Measurements from ENCODE around the gene STX11. TPM values are rescaled to one million over a fixed set of nuclear protein-coding genes. Genes with fewer than 3 reads are reported as not detected.
"Not testable (repeated sequence)": the region's sequence is repeated elsewhere in the genome, so short reads cannot be mapped to it uniquely, and the experiment has no call there.

The STX11 gene
- total RNA-seq, 2 experiments from 2014 or later, result 19.6 to 20.9 TPM

DNA sequence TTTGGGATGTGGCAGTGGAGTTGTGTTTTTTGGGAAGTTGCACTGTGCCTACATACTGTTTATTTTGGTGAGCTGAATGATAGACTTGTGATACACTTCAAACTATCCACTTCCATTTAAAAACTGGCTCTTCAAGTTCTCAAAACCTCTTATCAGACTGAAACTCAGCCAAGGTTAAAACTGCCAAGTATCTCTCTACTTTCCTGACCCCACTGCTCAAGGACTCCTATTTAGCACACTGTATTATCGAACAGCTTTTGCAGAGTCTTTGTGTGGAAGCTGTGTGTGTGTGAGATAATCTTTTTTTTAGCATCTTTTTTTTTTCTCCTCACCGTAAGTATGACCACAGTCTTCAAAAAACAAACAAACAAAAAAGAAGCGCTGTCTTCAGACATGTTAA is 21.1 kb downstream of the STX11 start:
- POLR2A ChIA-PET, result interaction anchor here (0.6 kb wide), 2 partner anchors 35 to 102 kb away, joined by 5 to 9 read pairs; no protein-coding TSS in a partner anchor
- ATAC-seq, result no peak
- Mint-ChIP-seq H3K4me1 (no peaks in the 10 kb centered on the region), H3K9me3 (ENCODE audit: low read depth) (no peaks in the 10 kb centered on the region), H3K27ac (no peak overlapping the region), H3K36me3 (ENCODE audit: low read depth) (peaks cover 49% of the 10 kb centered on the region), H3K4me3 (no peak overlapping the region), H3K27me3 (no peaks in the 10 kb centered on the region)
- intact Hi-C loops (cut with DNase I, micrococcal nuclease), result no loop called here
- DNase-seq, result no peak
- CTCF ChIA-PET, result interaction anchor here (0.6 to 2.2 kb wide), 4 partner anchors 10 to 66 kb away, joined by 3 to 7 read pairs (median 3); no protein-coding TSS in a partner anchor

GRCh38 chr6:144174006-144174405 is 23.7 kb downstream of the STX11 start:
- Mint-ChIP-seq H3K9me3 (ENCODE audit: low read depth) (no peaks in the 10 kb centered on the region), H3K27me3 (no peaks in the 10 kb centered on the region), H3K4me1 (peaks cover 17% of the 10 kb centered on the region), H3K4me3 (no peak overlapping the region), H3K27ac (no peak overlapping the region), H3K36me3 (ENCODE audit: low read depth) (peaks cover 47% of the 10 kb centered on the region)
- ATAC-seq (no peak), DNase-seq (no peak)
- POLR2A ChIA-PET, result no interaction called here
- CTCF ChIA-PET, result interaction anchor here (1.0 kb wide), 1 partner anchor 10 kb away, joined by 6 read pairs; no protein-coding TSS in a partner anchor
- intact Hi-C loops (cut with DNase I, micrococcal nuclease), result no loop called here

- no peak overlapping the region for H3K27ac Mint-ChIP-seq
- H3K27me3 Mint-ChIP-seq, result no peaks in the 10 kb centered on the region
- ChIA-PET CTCF (interaction anchor here (1.7 kb wide), 1 partner anchor 36 kb away, joined by 4 read pairs; no protein-coding TSS in a partner anchor), POLR2A (no interaction called here)
- intact Hi-C loops (cut with DNase I, micrococcal nuclease), result no loop called here
- peaks cover 36% of the 10 kb centered on the region for H3K4me1 Mint-ChIP-seq
- DNase-seq (no peak), ATAC-seq (no peak)
- no peak overlapping the region for H3K4me3 Mint-ChIP-seq
- H3K36me3 Mint-ChIP-seq (ENCODE audit: low read depth), result peaks cover 50% of the 10 kb centered on the region
- no peaks in the 10 kb centered on the region for H3K9me3 Mint-ChIP-seq (ENCODE audit: low read depth)
Observed at GRCh38 chr6:144176043-144176442, 25.7 kb downstream of the STX11 start.

GRCh38 chr6:144177726-144178125 is 27.4 kb downstream of the STX11 start:
- Mint-ChIP-seq H3K4me3 (no peak overlapping the region), H3K27ac (no peak overlapping the region), H3K27me3 (no peaks in the 10 kb centered on the region), H3K9me3 (ENCODE audit: low read depth) (no peaks in the 10 kb centered on the region), H3K4me1 (peaks cover 43% of the 10 kb centered on the region), H3K36me3 (ENCODE audit: low read depth) (peaks cover 46% of the 10 kb centered on the region)
- intact Hi-C loops (cut with DNase I, micrococcal nuclease), result loop anchor here (1.0 kb wide), 2 partner anchors 26 to 46 kb away; no protein-coding TSS in a partner anchor
- ATAC-seq (no peak), DNase-seq (no peak)
- ChIA-PET CTCF (interaction anchor here (1.0 to 1.4 kb wide), 2 partner anchors 73 to 75 kb away, joined by 3 read pairs; no protein-coding TSS in a partner anchor), POLR2A (no interaction called here)

DNA sequence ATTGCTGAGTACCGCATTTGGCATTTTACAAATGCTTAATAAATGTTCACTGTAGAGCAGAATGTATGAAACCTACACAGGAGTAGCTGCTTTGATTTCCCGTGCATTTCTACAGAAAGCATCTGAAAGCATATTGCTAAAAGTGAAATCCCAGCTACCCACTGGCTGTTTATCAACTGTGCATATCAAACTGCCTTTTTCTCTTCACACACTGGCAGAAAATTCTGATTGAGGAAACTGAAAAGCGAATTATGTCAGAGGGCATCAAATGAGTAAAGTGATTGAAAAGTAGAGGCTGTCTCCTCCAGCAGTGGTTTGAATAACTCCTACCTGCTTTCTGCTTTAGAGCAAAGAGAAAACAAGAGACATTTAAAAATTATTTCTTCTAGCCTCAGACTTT is 28.0 kb downstream of the STX11 start:
- ChIA-PET CTCF (interaction anchor here (1.0 to 1.4 kb wide), 3 partner anchors 73 to 76 kb away, joined by 3 read pairs; no protein-coding TSS in a partner anchor), POLR2A (no interaction called here)
- peaks cover 49% of the 10 kb centered on the region for H3K4me1 Mint-ChIP-seq
- intact Hi-C loops (cut with DNase I, micrococcal nuclease), result loop anchor here (1.0 kb wide), 2 partner anchors 27 to 47 kb away; no protein-coding TSS in a partner anchor
- H3K27ac Mint-ChIP-seq, result peak overlapping the region; percentile 29
- no peak overlapping the region for H3K4me3 Mint-ChIP-seq
- DNase-seq (peak; percentile 13), ATAC-seq (peak; percentile 83)
- no peaks in the 10 kb centered on the region for H3K27me3 Mint-ChIP-seq
- peaks cover 46% of the 10 kb centered on the region for H3K36me3 Mint-ChIP-seq (ENCODE audit: low read depth)
- H3K9me3 Mint-ChIP-seq (ENCODE audit: low read depth), result no peaks in the 10 kb centered on the region

DNA sequence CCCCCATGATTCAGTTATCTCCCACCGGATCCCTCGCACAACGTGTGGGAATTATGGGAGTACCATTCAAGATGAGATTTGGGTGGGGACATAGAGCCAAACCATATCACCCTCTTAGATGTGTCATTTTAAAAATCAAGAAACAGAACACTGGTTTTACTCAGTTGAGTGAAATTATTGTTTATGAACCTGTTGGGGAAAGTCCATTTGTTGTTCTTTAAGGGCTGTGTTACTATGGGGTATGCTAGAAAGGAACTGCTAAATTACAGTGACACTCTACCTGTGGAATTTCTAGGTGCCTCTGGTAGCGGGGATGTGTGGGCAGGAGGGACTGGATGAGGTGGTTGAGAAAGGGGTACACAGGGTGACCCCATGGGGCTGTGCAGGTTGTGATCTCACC is 28.9 kb downstream of the STX11 start:
- H3K27ac Mint-ChIP-seq, result peak overlapping the region; percentile 72
- no peaks in the 10 kb centered on the region for H3K27me3 Mint-ChIP-seq
- peaks cover 55% of the 10 kb centered on the region for H3K4me1 Mint-ChIP-seq
- intact Hi-C loops (cut with DNase I, micrococcal nuclease), result no loop called here
- CTCF ChIA-PET, result interaction anchor here (1.4 kb wide), 2 partner anchors 74 to 77 kb away, joined by 3 read pairs; no protein-coding TSS in a partner anchor
- POLR2A ChIA-PET, result no interaction called here
- H3K9me3 Mint-ChIP-seq (ENCODE audit: low read depth), result no peaks in the 10 kb centered on the region
- H3K4me3 Mint-ChIP-seq, result peak overlapping the region; percentile 20
- peak; percentile 11 for DNase-seq
- H3K36me3 Mint-ChIP-seq (ENCODE audit: low read depth), result peaks cover 50% of the 10 kb centered on the region
- peak; percentile 54 for ATAC-seq

DNA sequence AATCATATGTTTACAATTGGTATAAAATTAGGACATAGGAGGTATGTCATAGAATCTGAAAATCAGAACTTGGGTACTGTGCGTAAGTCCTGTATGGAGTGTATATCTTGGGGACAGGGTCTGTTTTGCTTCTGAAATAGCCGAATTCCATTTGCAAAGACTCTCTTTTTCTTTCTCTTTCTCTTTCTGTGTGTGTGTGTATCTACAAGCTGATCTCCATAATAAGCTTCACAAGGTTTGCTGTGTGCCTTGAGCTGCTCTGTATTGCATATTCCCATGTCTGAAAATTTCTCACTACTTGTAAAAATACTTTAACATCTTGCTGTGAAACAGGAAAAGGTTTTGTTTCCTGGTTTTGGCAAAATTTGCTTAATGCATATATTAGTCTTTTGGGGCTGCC is 29.5 kb downstream of the STX11 start:
- ATAC-seq (no peak), DNase-seq (no peak)
- intact Hi-C loops (cut with DNase I, micrococcal nuclease), result no loop called here
- POLR2A ChIA-PET, result no interaction called here
- H3K27me3 Mint-ChIP-seq, result no peaks in the 10 kb centered on the region
- no peaks in the 10 kb centered on the region for H3K9me3 Mint-ChIP-seq (ENCODE audit: low read depth)
- H3K4me3 Mint-ChIP-seq, result no peak overlapping the region
- peaks cover 57% of the 10 kb centered on the region for H3K4me1 Mint-ChIP-seq
- H3K27ac Mint-ChIP-seq, result no peak overlapping the region
- CTCF ChIA-PET, result interaction anchor here (1.4 kb wide), 1 partner anchor 77 kb away, joined by 3 read pairs; no protein-coding TSS in a partner anchor
- H3K36me3 Mint-ChIP-seq (ENCODE audit: low read depth), result peaks cover 47% of the 10 kb centered on the region

- H3K27ac Mint-ChIP-seq; H3K9me3 Mint-ChIP-seq (ENCODE audit: low read depth); POLR2A ChIA-PET; ATAC-seq; H3K4me3 Mint-ChIP-seq; intact Hi-C loops (cut with DNase I, micrococcal nuclease); H3K27me3 Mint-ChIP-seq; DNase-seq: not testable (repeated sequence)
- peaks cover 49% of the 10 kb centered on the region for H3K36me3 Mint-ChIP-seq (ENCODE audit: low read depth)
- CTCF ChIA-PET, result interaction anchor here (0.7 to 2.1 kb wide), 4 partner anchors 9 to 192 kb away, joined by 3 to 7 read pairs (median 4); no protein-coding TSS in a partner anchor
- peaks cover 57% of the 10 kb centered on the region for H3K4me1 Mint-ChIP-seq
Observed at GRCh38 chr6:144180354-144180753, 30.0 kb downstream of the STX11 start.

- H3K4me1 Mint-ChIP-seq, result peaks cover 59% of the 10 kb centered on the region
- intact Hi-C loops (cut with DNase I, micrococcal nuclease), result no loop called here
- DNase-seq (no peak), ATAC-seq (no peak)
- H3K27ac Mint-ChIP-seq, result no peak overlapping the region
- H3K4me3 Mint-ChIP-seq, result no peak overlapping the region
- no peaks in the 10 kb centered on the region for H3K27me3 Mint-ChIP-seq
- CTCF ChIA-PET, result interaction anchor here (1.2 to 2.1 kb wide), 2 partner anchors 11 to 37 kb away, joined by 4 to 7 read pairs; no protein-coding TSS in a partner anchor
- no peaks in the 10 kb centered on the region for H3K9me3 Mint-ChIP-seq (ENCODE audit: low read depth)
- POLR2A ChIA-PET, result no interaction called here
- H3K36me3 Mint-ChIP-seq (ENCODE audit: low read depth), result peaks cover 53% of the 10 kb centered on the region
Observed at GRCh38 chr6:144181639-144182038, 31.3 kb downstream of the STX11 start.

GRCh38 chr6:144184186-144184585 is 33.9 kb downstream of the STX11 start:
- Mint-ChIP-seq H3K36me3 (ENCODE audit: low read depth) (peaks cover 60% of the 10 kb centered on the region), H3K4me1 (peaks cover 40% of the 10 kb centered on the region)
- H3K27me3 Mint-ChIP-seq; ATAC-seq; DNase-seq; H3K4me3 Mint-ChIP-seq; POLR2A ChIA-PET; H3K9me3 Mint-ChIP-seq (ENCODE audit: low read depth); H3K27ac Mint-ChIP-seq; intact Hi-C loops (cut with DNase I, micrococcal nuclease): not testable (repeated sequence)
- CTCF ChIA-PET, result interaction anchor here (0.7 kb wide), 1 partner anchor 13 kb away, joined by 3 read pairs; no protein-coding TSS in a partner anchor

GRCh38 chr6:144185133-144185836 is 35.0 kb downstream of the STX11 start:
- Mint-ChIP-seq H3K4me3 (no peak overlapping the region), H3K9me3 (ENCODE audit: low read depth) (no peaks in the 10 kb centered on the region), H3K36me3 (ENCODE audit: low read depth) (peaks cover 51% of the 10 kb centered on the region), H3K27ac (no peak overlapping the region), H3K27me3 (no peaks in the 10 kb centered on the region), H3K4me1 (peaks cover 30% of the 10 kb centered on the region)
- no peak for ATAC-seq
- intact Hi-C loops (cut with DNase I, micrococcal nuclease), result no loop called here
- ChIA-PET CTCF (no interaction called here), POLR2A (interaction anchor here (0.6 kb wide), 1 partner anchor 378 kb away, joined by 11 read pairs; no protein-coding TSS in a partner anchor)
- no peak for DNase-seq

All from activated CD4-positive, alpha-beta T cell treated with anti-CD3 and anti-CD28 coated beads for 36 hours (primary cell).